GM12864 (cell line): ENCODE data around the gene CLCN2.

Source experiments
- DNase-seq: peaks from one replicate; pipeline ENCODE4 v3.0.0-alpha.2; 2011; ENCODE audit warnings: low read depth
- H3K4me3 ChIP-seq: 2 replicates; pipeline ENCODE4 v1.5.1; 2011; ENCODE audit warnings: mild to moderate bottlenecking, low read depth, low read length, control low read depth
- CTCF ChIP-seq: IDR thresholded peaks from 2 replicates; pipeline ENCODE4 v1.5.1; 2011; ENCODE audit warnings: low read depth, mild to moderate bottlenecking, moderate library complexity, low read length, control low read depth, inconsistent platforms; ENCODE audit errors: missing control alignments

The CLCN2 gene

DNA sequence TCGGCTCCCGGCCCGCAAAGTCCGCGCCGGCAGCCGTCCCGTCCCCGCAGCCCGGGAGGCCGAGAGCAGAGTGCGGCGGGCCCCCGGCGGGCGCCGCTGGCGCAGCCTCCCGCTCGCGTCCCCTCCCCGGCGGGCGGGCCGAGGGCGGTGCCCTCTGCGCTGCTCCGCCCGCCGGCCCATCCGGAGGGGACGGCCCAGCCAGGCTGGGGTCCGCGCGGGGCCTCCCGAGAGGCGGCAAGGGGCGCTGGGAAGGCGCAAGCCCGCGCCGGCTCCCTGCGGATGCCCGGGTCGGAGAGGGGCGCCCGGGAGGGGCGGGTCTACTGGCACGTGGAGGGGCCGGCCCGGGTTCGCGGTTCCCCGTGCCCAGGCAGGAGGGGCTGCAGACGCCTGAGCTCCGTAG, at the start of gene CLCN2, which contains the start of gene POLR2H:
TSS of gene CLCN2 (minus strand) at position 74 of the 400 bp plus-strand sequence. CDS start 126 bp downstream, outside the sequence.
TSS of gene POLR2H (plus strand) at position 179 of the 400 bp plus-strand sequence. CDS start 1,783 bp downstream, outside the sequence.
- no peak for DNase-seq
- peak within 1 kb of the TSS; percentile 90 for H3K4me3 ChIP-seq
- no peak for TF ChIP-seq CTCF

GRCh38 chr3:184409946-184410500, 48.6 kb upstream of the CLCN2 start:
- no peak for TF ChIP-seq CTCF
- H3K4me3 ChIP-seq: no peak overlapping the region
- DNase-seq: no peak

DNA sequence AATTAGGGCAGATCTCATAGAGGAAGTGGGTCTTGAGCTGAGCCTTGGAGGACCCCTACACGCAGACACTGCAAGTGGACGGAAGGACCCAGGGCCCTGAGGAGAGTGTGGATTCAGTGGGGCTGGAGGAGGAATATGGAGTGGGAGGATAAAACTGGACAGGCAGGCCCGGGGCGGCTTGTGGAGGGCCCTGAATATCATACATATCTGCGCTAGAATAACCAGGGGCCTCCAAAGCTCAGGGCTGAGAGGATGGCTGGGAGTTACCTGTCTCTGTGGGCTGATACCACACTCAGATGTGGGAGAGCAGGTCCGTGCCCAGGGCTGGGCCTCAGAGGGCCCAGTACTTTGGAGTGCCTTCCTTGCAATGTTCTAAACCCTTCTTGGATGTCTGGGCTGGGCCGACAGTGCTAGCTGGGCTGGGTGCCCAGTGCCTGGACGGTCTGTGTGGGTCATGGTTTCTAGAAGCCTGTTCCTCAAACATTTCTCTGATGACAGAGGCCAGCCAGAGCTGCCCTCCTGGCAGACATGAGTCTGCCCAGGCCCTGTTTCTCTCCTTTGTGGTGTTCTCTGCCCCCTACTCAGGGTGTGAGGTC, 48.0 kb upstream of the CLCN2 start:
- DNase-seq: no peak
- TF ChIP-seq CTCF: no peak
- no peak overlapping the region for H3K4me3 ChIP-seq

DNA sequence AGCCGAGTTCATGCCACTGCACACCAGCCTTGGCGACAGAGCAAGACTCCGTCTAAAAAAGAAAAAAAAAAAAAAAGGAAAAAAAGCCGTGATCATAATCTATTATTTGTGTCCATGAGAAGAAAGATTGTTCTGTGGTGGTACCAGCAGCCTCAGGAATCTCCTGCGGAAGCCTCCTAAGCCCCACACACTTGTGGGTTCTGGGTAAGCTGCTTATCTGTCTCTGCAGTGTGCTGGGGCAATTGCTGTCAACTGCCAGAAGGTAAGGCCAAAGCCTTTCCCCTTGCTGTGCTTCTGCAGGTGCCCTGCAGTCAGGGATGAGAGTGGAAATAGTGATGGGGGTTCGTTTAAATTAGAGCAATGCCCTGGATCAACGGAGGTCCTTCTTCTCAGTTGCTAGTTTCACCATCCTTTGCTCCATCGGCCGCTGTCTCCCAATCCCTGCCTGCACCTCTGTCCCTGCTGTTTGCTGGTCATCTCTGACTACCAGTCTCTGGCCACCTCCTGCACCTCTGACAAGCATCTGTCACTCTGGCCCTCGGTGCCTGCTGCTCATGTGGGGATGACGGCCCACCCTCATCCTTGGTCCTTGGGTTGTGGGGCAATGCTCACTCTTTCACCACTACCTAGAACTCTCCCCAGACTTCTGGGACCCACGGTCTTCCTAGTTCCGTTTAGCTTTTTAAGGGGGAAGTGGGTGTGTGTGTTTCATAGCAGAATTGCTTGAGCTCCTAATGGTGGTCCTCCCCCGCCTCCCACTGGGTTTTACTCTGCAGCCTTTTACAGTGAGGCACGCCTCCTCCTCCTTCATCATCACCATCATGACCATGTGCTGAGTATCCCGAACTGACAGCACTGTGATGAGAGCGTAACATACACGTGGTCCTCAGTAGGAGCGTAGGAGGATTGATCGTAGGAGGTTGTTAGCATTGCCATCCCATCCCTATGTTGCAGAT, 43.9 kb upstream of the CLCN2 start:
- no peak overlapping the region for H3K4me3 ChIP-seq
- no peak for TF ChIP-seq CTCF
- no peak for DNase-seq

GRCh38 chr3:184399410-184399809, 38.0 kb upstream of the CLCN2 start:
- no peak for TF ChIP-seq CTCF
- no peak for DNase-seq
- no peak overlapping the region for H3K4me3 ChIP-seq

DNA sequence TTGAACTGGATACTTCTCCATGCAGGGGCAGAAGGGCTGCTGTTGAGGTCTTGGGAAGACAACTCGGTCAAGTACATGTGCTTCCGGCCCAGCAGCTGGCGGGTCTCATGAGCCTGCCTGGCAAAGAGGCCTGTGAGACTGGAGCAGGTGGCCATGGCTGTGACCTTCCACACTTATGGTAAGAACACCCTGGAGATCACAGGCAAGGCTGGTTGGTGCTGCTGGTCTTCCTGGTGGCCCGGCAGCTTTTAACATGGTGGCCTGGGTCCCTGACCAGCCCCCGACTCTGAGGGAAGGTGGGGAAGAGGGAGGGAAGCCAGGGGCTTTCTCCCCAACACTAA, 33.9 kb upstream of the CLCN2 start:
- TF ChIP-seq CTCF: no peak
- H3K4me3 ChIP-seq: no peak overlapping the region
- no peak for DNase-seq
